CD4-positive, alpha-beta T cell (primary cell): Measurements from ENCODE around the gene DYNLT1. TPM values are rescaled to one million over a fixed set of nuclear protein-coding genes. Genes with fewer than 3 reads are reported as not detected.

Source experiments
- ATAC-seq: fragments of 200-7000 bp; cut with Tn5 transposase; one replicate; pipeline ENCODE4 v1.10.0; 2022; ENCODE audit warnings: mild to moderate bottlenecking; ENCODE audit not compliant: poor library complexity
- CTCF ChIA-PET: fragments of 350-600 bp; sonication (Branson Sonifier 250); formaldehyde crosslinking; loops from one replicate; lab custom pipeline; 2021; ENCODE audit warnings: antibody characterized with exemption, inconsistent platforms; lab: Charles Lee
- POLR2A ChIA-PET: fragments of 350-600 bp; sonication (Branson Sonifier 250); formaldehyde crosslinking; loops from one replicate; lab custom pipeline; 2021; ENCODE audit warnings: antibody characterized with exemption, inconsistent platforms; lab: Charles Lee
- DNase-seq, 14 experiments: peaks; one replicate each; pipeline ENCODE4 v3.0.0-alpha.2; 2013 to 2020; ENCODE audit warnings: mixed read lengths in 2 of 14
- H3K27ac ChIP-seq, 2 donors: one replicate each; pipeline versions ENCODE4 v1.5.1 to v1.7.0; 2013; ENCODE audit warnings: low read length in 2 of 2, low read depth in 1 of 2, mild to moderate bottlenecking in 1 of 2
- H3K27me3 ChIP-seq, 2 experiments: 1 replicate in 1 of 2; 2 replicates in 1 of 2; pipeline versions ENCODE4 v1.6.1 to v1.7.0; 2013; ENCODE audit warnings: low read length in 2 of 2, control low read depth in 1 of 2, mild to moderate bottlenecking in 1 of 2, moderate library complexity in 1 of 2; ENCODE audit not compliant: insufficient read depth in 2 of 2, control insufficient read depth in 1 of 2
- H3K36me3 ChIP-seq: one replicate; pipeline ENCODE4 v1.6.1; 2013; ENCODE audit warnings: low read length, control low read depth; ENCODE audit not compliant: insufficient read depth
- H3K4me1 ChIP-seq: one replicate; pipeline ENCODE4 v1.6.1; 2013; ENCODE audit warnings: low read length, control low read depth; ENCODE audit not compliant: insufficient read depth
- H3K4me3 ChIP-seq: one replicate; pipeline ENCODE4 v1.5.1; 2013; ENCODE audit warnings: mild to moderate bottlenecking, low read length, moderate library complexity
- H3K9me3 ChIP-seq, 2 experiments: 1 replicate in 1 of 2; 2 replicates in 1 of 2; pipeline versions ENCODE4 v1.6.1 to v1.7.0; 2013; ENCODE audit warnings: low read length in 2 of 2, mild to moderate bottlenecking in 2 of 2, control low read depth in 1 of 2, moderate library complexity in 1 of 2; ENCODE audit not compliant: control insufficient read depth in 1 of 2, insufficient read depth in 1 of 2
- H3K27ac Mint-ChIP-seq: one replicate; pipeline ENCODE4 v1.8.0; 2020; ENCODE audit warnings: mixed read lengths
- H3K27me3 Mint-ChIP-seq: one replicate; pipeline ENCODE4 v1.8.0; 2021; ENCODE audit warnings: mixed read lengths
- H3K36me3 Mint-ChIP-seq: one replicate; pipeline ENCODE4 v1.8.0; 2021; ENCODE audit warnings: low read depth, mixed read lengths
- H3K4me1 Mint-ChIP-seq: one replicate; pipeline ENCODE4 v1.8.0; 2021; ENCODE audit warnings: low read depth, mixed read lengths
- H3K4me3 Mint-ChIP-seq: one replicate; pipeline ENCODE4 v1.8.0; 2020; ENCODE audit warnings: mild to moderate bottlenecking, mixed read lengths
- H3K9me3 Mint-ChIP-seq: one replicate; pipeline ENCODE4 v1.8.0; 2020; ENCODE audit warnings: mixed read lengths
- intact Hi-C, 2 experiments: fragments of 100-400 bp; cut with DNase I in 1 of 2; cut with micrococcal nuclease in 1 of 2; formaldehyde crosslinking; loops; one replicate each; pipeline versions ENCODE4 v1.15.1 to v1.9.0; 2023 to 2025; cut with DNase I, micrococcal nuclease
- total RNA-seq, 174 experiments: library from RNA in 2 of 174; stranded (reverse) in 2 of 174; gene quantifications; one replicate each; pipeline ENCODE4 v1.2.3 and lab custom pipeline; 2021 to 2026
- TF ChIP-seq, protein P1 (sequence below): fragments of 200-600 bp; IDR thresholded peaks from one replicate; pipeline ENCODE4 v1.8.0; 2022; ENCODE audit warnings: antibody characterized with exemption, mild to moderate bottlenecking

DYNLT1 gene
- total RNA-seq, 2 experiments from 2014 or later, result 170 to 182 TPM

DNA sequence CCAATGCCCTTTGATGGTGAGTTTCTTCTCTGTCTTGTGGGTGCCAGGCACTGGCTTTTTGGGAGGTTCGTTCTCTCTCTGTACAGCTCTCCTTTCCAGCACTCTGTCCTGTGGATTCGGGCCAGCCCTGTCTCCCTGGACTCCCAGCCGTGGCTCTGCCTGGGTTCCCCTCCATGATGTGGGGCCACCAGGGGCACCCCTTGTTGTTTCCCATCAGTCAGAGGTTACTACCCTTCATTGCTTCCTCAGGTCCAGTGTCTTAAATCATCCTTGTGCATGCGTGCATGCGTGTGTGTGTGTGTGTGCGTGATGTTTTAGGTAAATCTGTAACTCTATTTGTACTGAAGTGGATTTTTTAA is 40.5 kb downstream of the DYNLT1 start:
- no peaks in the 10 kb centered on the region for H3K27me3 Mint-ChIP-seq
- ATAC-seq, result no peak
- CTCF ChIA-PET, result interaction anchor here (1.2 to 1.4 kb wide), 3 partner anchors 9 to 390 kb away, joined by 4 to 5 read pairs (median 5); no protein-coding TSS in a partner anchor
- no peak overlapping the region for H3K4me3 ChIP-seq
- DNase-seq, result no peak
- no peak overlapping the region for H3K27ac ChIP-seq
- H3K27ac Mint-ChIP-seq, result no peak overlapping the region
- H3K36me3 ChIP-seq, result peaks cover 80% of the 10 kb centered on the region
- H3K4me1 Mint-ChIP-seq, result peaks cover 5% of the 10 kb centered on the region
- H3K36me3 Mint-ChIP-seq, result peaks cover 73% of the 10 kb centered on the region
- TF ChIP-seq, protein P1, sequence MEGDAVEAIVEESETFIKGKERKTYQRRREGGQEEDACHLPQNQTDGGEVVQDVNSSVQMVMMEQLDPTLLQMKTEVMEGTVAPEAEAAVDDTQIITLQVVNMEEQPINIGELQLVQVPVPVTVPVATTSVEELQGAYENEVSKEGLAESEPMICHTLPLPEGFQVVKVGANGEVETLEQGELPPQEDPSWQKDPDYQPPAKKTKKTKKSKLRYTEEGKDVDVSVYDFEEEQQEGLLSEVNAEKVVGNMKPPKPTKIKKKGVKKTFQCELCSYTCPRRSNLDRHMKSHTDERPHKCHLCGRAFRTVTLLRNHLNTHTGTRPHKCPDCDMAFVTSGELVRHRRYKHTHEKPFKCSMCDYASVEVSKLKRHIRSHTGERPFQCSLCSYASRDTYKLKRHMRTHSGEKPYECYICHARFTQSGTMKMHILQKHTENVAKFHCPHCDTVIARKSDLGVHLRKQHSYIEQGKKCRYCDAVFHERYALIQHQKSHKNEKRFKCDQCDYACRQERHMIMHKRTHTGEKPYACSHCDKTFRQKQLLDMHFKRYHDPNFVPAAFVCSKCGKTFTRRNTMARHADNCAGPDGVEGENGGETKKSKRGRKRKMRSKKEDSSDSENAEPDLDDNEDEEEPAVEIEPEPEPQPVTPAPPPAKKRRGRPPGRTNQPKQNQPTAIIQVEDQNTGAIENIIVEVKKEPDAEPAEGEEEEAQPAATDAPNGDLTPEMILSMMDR, result no peak
- H3K9me3 ChIP-seq, result no peaks in the 10 kb centered on the region
- intact Hi-C loops, result loop anchor here in 1 of 2 experiments (2.0 kb wide), 1 partner anchor 383 kb away; no protein-coding TSS in a partner anchor
- POLR2A ChIA-PET, result interaction anchor here (0.7 kb wide), 1 partner anchor 16 kb away, joined by 3 read pairs; no protein-coding TSS in a partner anchor
- H3K27me3 ChIP-seq, result no peaks in the 10 kb centered on the region
- H3K9me3 Mint-ChIP-seq, result no peaks in the 10 kb centered on the region
- no peaks in the 10 kb centered on the region for H3K4me1 ChIP-seq
- no peak overlapping the region for H3K4me3 Mint-ChIP-seq

DNA sequence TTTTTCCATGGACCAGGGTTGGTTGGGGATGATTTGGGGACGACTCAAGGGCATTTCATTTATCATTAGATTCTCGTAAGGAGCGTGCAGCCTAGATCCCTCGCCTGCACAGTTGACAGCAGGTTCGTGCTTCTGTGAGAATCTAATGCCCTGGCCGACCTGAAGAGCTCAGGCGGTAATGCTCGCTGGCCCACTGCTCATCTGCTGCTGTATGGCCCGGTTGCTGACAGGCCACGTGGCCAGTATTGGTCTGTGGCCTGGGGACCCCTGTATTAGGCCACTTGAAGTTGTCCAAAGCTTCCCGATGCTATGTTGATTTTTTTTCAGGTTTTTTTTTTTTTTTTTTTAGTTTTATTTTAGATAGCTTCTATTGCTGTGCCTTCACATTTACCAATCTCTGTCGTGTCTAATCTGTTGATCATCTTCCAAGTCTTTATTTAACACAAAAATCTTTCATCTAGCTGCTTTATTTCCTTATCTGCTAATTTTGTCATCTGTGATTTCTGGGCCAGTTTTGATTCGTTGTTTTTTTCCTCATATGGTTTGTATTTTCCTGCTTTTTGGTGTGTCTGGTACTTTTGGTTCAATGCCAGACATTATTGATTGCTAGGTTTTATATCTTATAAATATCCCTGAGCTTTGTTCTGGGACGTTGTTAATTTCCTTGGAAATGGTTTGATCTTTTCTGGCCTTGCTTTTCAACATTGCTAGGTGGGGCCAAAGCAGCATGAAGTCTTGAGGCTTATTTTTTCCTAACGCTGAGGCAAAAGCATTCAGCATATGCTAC is 41.1 kb downstream of the DYNLT1 start:
- Histone ChIP-seq H3K36me3 (peaks cover 77% of the 10 kb centered on the region), H3K27me3 (no peaks in the 10 kb centered on the region), H3K4me3 (no peak overlapping the region), H3K4me1 (no peaks in the 10 kb centered on the region), H3K27ac (no peak overlapping the region), H3K9me3 (no peaks in the 10 kb centered on the region)
- Mint-ChIP-seq H3K27ac (no peak overlapping the region), H3K9me3 (no peaks in the 10 kb centered on the region), H3K4me3 (no peak overlapping the region), H3K27me3 (no peaks in the 10 kb centered on the region), H3K36me3 (peaks cover 69% of the 10 kb centered on the region), H3K4me1 (peaks cover 5% of the 10 kb centered on the region)
- ATAC-seq (no peak), DNase-seq (no peak)
- CTCF ChIA-PET, result interaction anchor here (1.2 kb wide), 1 partner anchor 389 kb away, joined by 5 read pairs; no protein-coding TSS in a partner anchor
- intact Hi-C loops, result loop anchor here in 1 of 2 experiments (2.0 kb wide), 1 partner anchor 383 kb away; no protein-coding TSS in a partner anchor
- POLR2A ChIA-PET, result no interaction called here
- TF ChIP-seq, protein P1, result no peak

DNA sequence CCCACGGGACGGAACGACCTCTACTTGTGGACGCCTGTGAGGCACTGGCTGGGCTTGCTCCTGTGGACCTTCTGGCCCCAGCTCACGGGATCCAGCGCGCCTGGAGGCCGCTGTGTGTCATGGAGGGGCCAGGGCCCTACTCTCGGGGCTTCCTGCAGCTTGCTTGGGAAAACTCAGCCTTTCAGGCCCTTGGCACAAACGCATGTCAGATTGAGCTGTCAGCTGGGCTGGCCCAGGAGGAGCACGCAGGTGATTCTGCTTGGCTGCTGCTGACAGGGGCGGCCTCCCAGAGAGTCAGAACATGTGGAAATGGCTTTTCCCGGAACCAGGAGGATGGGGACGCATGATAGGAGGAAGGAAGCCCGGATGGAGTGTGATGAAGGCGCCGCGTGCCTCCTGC is 44.9 kb downstream of the DYNLT1 start:
- H3K9me3 Mint-ChIP-seq, result no peaks in the 10 kb centered on the region
- H3K9me3 ChIP-seq, result no peaks in the 10 kb centered on the region
- H3K27me3 Mint-ChIP-seq, result no peaks in the 10 kb centered on the region
- TF ChIP-seq, protein P1, result no peak
- intact Hi-C loops, result no loop called here
- H3K4me1 ChIP-seq, result no peaks in the 10 kb centered on the region
- H3K4me3 Mint-ChIP-seq, result no peak overlapping the region
- H3K27ac Mint-ChIP-seq, result no peak overlapping the region
- H3K4me3 ChIP-seq, result no peak overlapping the region
- no peaks in the 10 kb centered on the region for H3K27me3 ChIP-seq
- H3K36me3 Mint-ChIP-seq, result peaks cover 77% of the 10 kb centered on the region
- ATAC-seq (no peak), DNase-seq (no peak)
- H3K36me3 ChIP-seq, result peaks cover 70% of the 10 kb centered on the region
- CTCF ChIA-PET, result no interaction called here
- H3K27ac ChIP-seq, result no peak overlapping the region
- POLR2A ChIA-PET, result no interaction called here
- no peaks in the 10 kb centered on the region for H3K4me1 Mint-ChIP-seq
